Panc1 (cell line): ENCODE measurements around the gene SLC7A1. TPM values are rescaled to one million over a fixed set of nuclear protein-coding genes. Genes with fewer than 3 reads are reported as not detected.

Experiments
- ATAC-seq: fragments of 200-7000 bp; cut with Tn5 transposase; 2 replicates; pipeline ENCODE4 v1.9.1; 2020; ENCODE audit warnings: mild to moderate bottlenecking, moderate library complexity
- BruUV-seq: library from RNA; stranded (reverse); fragments of 400-500 nt; replicated peaks from 2 replicates; lab custom pipeline; 2021; lab: Mats Ljungman, UMichigan
- CTCF ChIA-PET: fragments of 300-600 bp; sonication (Branson Sonifier 250); formaldehyde crosslinking; loops from one replicate; lab custom pipeline; 2022; ENCODE audit warnings: antibody characterized with exemption; lab: Charles Lee
- POLR2A ChIA-PET: fragments of 300-600 bp; sonication (Branson Sonifier 250); formaldehyde crosslinking; loops from one replicate; lab custom pipeline; 2022; ENCODE audit warnings: antibody characterized with exemption; lab: Charles Lee
- DNase-seq: peaks from one replicate; pipeline ENCODE4 v3.0.0-alpha.2; 2010; ENCODE audit warnings: low read depth, low spot score
- H3K27ac ChIP-seq: 2 replicates; pipeline ENCODE4 v1.5.1; 2011; ENCODE audit warnings: mild to moderate bottlenecking, low read length, inconsistent platforms
- H3K27me3 ChIP-seq: fragments of 200-500 bp; sonication (Bioruptor generic); 2 replicates; pipeline ENCODE4 v1.6.0; 2014; ENCODE audit warnings: low read length, inconsistent platforms; ENCODE audit not compliant: control insufficient read depth, insufficient read depth
- H3K36me3 ChIP-seq: fragments of 200-500 bp; sonication (Bioruptor generic); 2 replicates; pipeline ENCODE4 v1.5.1; 2014; ENCODE audit warnings: inconsistent platforms, mild to moderate bottlenecking, low read length, moderate library complexity; ENCODE audit not compliant: control insufficient read depth, insufficient read depth
- H3K4me1 ChIP-seq: 2 replicates; pipeline ENCODE4 v1.5.1; 2011; ENCODE audit warnings: inconsistent platforms, mild to moderate bottlenecking, low read length, moderate library complexity; ENCODE audit not compliant: control insufficient read depth, insufficient read depth
- H3K4me3 ChIP-seq, 2 experiments: 2 replicates each; pipeline ENCODE4 v1.5.1; 2011 to 2012; ENCODE audit warnings: low read depth in 2 of 2, low read length in 2 of 2, mild to moderate bottlenecking in 2 of 2, inconsistent platforms in 1 of 2, moderate library complexity in 1 of 2
- H3K9me3 ChIP-seq: fragments of 200-500 bp; sonication (Bioruptor generic); 2 replicates; pipeline ENCODE4 v1.5.1; 2014; ENCODE audit warnings: low read depth, mild to moderate bottlenecking, inconsistent platforms, low read length, moderate library complexity; ENCODE audit not compliant: control insufficient read depth, insufficient read depth
- POLR2AphosphoS5 ChIP-seq: IDR thresholded peaks from 2 replicates; pipeline ENCODE4 v1.6.1; 2012; ENCODE audit warnings: mild to moderate bottlenecking, low read depth, low read length, moderate library complexity
- SIN3A ChIP-seq: IDR thresholded peaks from 2 replicates; pipeline ENCODE4 v1.6.1; 2012; ENCODE audit warnings: low read depth, mild to moderate bottlenecking, low read length, moderate library complexity, borderline replicate concordance; ENCODE audit not compliant: insufficient read depth
- TCF7L2 ChIP-seq: IDR thresholded peaks from 2 replicates; pipeline ENCODE4 v1.6.1; 2011; ENCODE audit warnings: mild to moderate bottlenecking, low read depth, low read length, inconsistent platforms
- in situ Hi-C: cut with HindIII; loops from 2 replicates; pipeline ENCODE4 v1.10.0; 2016; ENCODE audit warnings: low sequenced_read_pairs, low pct_unique_long_range_greater_than_20kb
- intact Hi-C: fragments of 100-400 bp; cut with micrococcal nuclease; formaldehyde crosslinking; loops from one replicate; pipeline ENCODE4 v1.10.0; 2022; ENCODE audit not compliant: unreplicated experiment
- total RNA-seq: library from RNA; stranded (reverse); gene quantifications from one replicate; pipeline ENCODE4 v1.2.1, GENCODE V29; 2021; ENCODE audit not compliant: unreplicated experiment
- TF ChIP-seq, protein P1 (sequence below), 2 experiments: IDR thresholded peaks; 2 replicates each; pipeline ENCODE4 v1.6.1; 2011 to 2012; ENCODE audit warnings: low read depth in 2 of 2, control low read depth in 1 of 2, low read length in 1 of 2, mild to moderate bottlenecking in 1 of 2, moderate library complexity in 1 of 2; ENCODE audit not compliant: insufficient read depth in 1 of 2
- TF ChIP-seq, protein P2 (sequence below): fragments of 450-650 bp; IDR thresholded peaks from 2 replicates; pipeline ENCODE4 v1.5.1; 2017; ENCODE audit warnings: mild to moderate bottlenecking

SLC7A1 gene
- total RNA-seq, 1 experiment from 2014 or later: 63.3 TPM

DNA sequence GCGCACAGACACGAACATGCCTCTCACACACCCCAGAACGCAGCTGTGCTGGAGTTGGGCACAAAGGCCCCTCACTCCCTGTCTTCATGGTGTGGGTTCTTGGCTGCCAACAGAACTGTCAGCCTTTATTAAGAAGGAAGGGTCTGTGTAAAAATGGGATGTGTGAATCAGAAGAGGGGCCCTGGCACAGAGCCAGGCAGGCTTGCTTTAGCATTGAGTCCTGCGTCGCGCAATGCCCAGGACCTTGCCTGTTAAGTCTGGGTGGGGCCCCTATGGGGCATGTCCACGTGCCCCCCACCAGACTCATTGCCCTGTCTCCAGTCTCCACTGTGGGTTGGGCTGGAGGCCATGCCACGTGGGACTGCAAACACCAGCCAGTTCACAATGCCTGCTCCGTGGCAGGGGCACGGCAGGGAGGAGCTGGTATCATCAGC lies 84.8 kb downstream of the SLC7A1 start:
- no peak for ATAC-seq
- TF ChIP-seq, protein P1, sequence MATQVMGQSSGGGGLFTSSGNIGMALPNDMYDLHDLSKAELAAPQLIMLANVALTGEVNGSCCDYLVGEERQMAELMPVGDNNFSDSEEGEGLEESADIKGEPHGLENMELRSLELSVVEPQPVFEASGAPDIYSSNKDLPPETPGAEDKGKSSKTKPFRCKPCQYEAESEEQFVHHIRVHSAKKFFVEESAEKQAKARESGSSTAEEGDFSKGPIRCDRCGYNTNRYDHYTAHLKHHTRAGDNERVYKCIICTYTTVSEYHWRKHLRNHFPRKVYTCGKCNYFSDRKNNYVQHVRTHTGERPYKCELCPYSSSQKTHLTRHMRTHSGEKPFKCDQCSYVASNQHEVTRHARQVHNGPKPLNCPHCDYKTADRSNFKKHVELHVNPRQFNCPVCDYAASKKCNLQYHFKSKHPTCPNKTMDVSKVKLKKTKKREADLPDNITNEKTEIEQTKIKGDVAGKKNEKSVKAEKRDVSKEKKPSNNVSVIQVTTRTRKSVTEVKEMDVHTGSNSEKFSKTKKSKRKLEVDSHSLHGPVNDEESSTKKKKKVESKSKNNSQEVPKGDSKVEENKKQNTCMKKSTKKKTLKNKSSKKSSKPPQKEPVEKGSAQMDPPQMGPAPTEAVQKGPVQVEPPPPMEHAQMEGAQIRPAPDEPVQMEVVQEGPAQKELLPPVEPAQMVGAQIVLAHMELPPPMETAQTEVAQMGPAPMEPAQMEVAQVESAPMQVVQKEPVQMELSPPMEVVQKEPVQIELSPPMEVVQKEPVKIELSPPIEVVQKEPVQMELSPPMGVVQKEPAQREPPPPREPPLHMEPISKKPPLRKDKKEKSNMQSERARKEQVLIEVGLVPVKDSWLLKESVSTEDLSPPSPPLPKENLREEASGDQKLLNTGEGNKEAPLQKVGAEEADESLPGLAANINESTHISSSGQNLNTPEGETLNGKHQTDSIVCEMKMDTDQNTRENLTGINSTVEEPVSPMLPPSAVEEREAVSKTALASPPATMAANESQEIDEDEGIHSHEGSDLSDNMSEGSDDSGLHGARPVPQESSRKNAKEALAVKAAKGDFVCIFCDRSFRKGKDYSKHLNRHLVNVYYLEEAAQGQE (IDR thresholded peaks at IDR 0.05; ENCODE audit: insufficient read depth in 1 of 2, low read depth in 2 of 2, low read length in 1 of 2): no peak
- TF ChIP-seq POLR2AphosphoS5 (no peak), SIN3A (no peak), TCF7L2 (no peak)
- TF ChIP-seq, protein P2, sequence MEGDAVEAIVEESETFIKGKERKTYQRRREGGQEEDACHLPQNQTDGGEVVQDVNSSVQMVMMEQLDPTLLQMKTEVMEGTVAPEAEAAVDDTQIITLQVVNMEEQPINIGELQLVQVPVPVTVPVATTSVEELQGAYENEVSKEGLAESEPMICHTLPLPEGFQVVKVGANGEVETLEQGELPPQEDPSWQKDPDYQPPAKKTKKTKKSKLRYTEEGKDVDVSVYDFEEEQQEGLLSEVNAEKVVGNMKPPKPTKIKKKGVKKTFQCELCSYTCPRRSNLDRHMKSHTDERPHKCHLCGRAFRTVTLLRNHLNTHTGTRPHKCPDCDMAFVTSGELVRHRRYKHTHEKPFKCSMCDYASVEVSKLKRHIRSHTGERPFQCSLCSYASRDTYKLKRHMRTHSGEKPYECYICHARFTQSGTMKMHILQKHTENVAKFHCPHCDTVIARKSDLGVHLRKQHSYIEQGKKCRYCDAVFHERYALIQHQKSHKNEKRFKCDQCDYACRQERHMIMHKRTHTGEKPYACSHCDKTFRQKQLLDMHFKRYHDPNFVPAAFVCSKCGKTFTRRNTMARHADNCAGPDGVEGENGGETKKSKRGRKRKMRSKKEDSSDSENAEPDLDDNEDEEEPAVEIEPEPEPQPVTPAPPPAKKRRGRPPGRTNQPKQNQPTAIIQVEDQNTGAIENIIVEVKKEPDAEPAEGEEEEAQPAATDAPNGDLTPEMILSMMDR: no peak
- no peak overlapping the region for H3K4me3 ChIP-seq
- no peaks in the 10 kb centered on the region for H3K4me1 ChIP-seq
- no peaks in the 10 kb centered on the region for H3K9me3 ChIP-seq
- CTCF ChIA-PET: no interaction called here
- no peak overlapping the region for H3K27ac ChIP-seq
- POLR2A ChIA-PET: no interaction called here
- H3K36me3 ChIP-seq: no peaks in the 10 kb centered on the region
- H3K27me3 ChIP-seq: no peaks in the 10 kb centered on the region
- no peak for DNase-seq
- intact Hi-C loops: no loop called here
- BruUV-seq: no TSS peak
- in situ Hi-C loops: no loop called here

DNA sequence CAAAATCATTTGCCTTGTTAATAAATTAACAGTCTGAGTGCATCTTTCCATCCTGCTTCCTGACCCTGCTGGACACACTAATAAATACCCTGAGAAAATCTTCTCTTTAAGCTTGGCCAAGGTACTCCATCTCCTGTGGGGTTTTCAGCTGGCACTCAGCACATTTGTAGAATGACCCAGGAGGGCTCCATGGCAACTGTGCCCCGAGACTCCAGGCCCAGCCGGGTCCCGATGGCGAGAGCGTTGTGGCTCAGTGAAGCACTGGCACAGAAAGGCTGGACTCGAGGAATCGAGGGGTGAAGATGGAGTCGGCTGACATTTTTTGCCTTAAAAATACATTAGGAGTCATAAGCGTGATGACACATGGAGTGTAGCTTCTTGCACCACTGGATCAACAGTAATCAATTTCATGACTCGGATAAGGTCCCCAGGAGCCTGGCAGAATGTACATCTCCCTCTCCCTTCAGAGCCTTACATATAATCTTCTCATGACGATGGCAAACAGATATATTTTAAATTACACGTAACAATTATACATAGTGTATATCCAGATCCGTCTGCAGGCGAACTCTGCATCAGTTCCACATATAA lies 85.4 kb downstream of the SLC7A1 start:
- DNase-seq (no peak), ATAC-seq (no peak)
- TSS peak; percentile 54 for BruUV-seq
- Histone ChIP-seq H3K9me3 (no peaks in the 10 kb centered on the region), H3K27me3 (no peaks in the 10 kb centered on the region), H3K36me3 (no peaks in the 10 kb centered on the region), H3K4me1 (no peaks in the 10 kb centered on the region), H3K4me3 (no peak overlapping the region), H3K27ac (no peak overlapping the region)
- TF ChIP-seq POLR2AphosphoS5: no peak
- TF ChIP-seq, protein P2: no peak
- TF ChIP-seq, protein P1 (IDR thresholded peaks at IDR 0.05; ENCODE audit: insufficient read depth in 1 of 2, low read depth in 2 of 2, low read length in 1 of 2): no peak
- TF ChIP-seq SIN3A: no peak
- TF ChIP-seq TCF7L2: no peak
- POLR2A ChIA-PET: no interaction called here
- intact Hi-C loops (loop anchor here (2.0 kb wide), 1 partner anchor 201 kb away; no protein-coding TSS in a partner anchor), in situ Hi-C loops (no loop called here)
- CTCF ChIA-PET: no interaction called here
